Fibroblast of villous mesenchyme (primary cell): Measurements from ENCODE around the gene LARP4B. TPM values are rescaled to one million over a fixed set of nuclear protein-coding genes. Genes with fewer than 3 reads are reported as not detected.

Experiments used
- DNase-seq: peaks from one replicate; pipeline ENCODE4 v3.0.0-alpha.2; 2010; ENCODE audit warnings: low read depth
- H3K4me3 ChIP-seq: 2 replicates; pipeline ENCODE4 v1.5.1; 2011; ENCODE audit warnings: low read depth, mild to moderate bottlenecking, low read length
- total RNA-seq: library from RNA; depleted of rRNA; stranded (reverse); fragments of >200 nt; gene quantifications from 2 replicates; pipeline ENCODE4 v1.2.3, GENCODE V29; 2012
- TF ChIP-seq, protein P1 (sequence below): IDR thresholded peaks from 2 replicates; pipeline ENCODE4 v1.5.1; 2012; ENCODE audit warnings: low read depth, mild to moderate bottlenecking, low read length; ENCODE audit not compliant: insufficient read depth

The LARP4B gene
- total RNA-seq, 1 donor, result 57.4 TPM

DNA sequence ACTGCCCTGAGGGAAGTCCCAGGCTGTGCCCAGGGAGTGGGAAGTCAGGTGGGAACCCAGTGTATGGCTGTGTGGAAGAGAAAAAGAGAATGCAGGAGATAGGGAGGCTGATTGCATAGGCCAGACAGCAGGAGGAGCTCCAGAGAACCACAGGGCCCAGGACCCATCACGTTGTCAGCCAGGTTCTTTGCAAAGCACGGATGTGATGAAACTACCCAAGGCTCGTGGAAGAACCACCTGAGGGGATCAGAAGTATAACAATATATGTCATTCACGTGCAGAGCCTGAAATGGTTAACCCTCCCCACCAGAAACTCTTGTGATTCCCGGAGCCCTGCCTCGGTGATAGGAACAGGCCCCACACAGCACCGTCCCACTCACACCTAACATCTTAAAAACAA lies 83.6 kb downstream of the LARP4B start:
- TF ChIP-seq, protein P1, sequence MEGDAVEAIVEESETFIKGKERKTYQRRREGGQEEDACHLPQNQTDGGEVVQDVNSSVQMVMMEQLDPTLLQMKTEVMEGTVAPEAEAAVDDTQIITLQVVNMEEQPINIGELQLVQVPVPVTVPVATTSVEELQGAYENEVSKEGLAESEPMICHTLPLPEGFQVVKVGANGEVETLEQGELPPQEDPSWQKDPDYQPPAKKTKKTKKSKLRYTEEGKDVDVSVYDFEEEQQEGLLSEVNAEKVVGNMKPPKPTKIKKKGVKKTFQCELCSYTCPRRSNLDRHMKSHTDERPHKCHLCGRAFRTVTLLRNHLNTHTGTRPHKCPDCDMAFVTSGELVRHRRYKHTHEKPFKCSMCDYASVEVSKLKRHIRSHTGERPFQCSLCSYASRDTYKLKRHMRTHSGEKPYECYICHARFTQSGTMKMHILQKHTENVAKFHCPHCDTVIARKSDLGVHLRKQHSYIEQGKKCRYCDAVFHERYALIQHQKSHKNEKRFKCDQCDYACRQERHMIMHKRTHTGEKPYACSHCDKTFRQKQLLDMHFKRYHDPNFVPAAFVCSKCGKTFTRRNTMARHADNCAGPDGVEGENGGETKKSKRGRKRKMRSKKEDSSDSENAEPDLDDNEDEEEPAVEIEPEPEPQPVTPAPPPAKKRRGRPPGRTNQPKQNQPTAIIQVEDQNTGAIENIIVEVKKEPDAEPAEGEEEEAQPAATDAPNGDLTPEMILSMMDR, result no peak
- H3K4me3 ChIP-seq, result no peak overlapping the region

DNA sequence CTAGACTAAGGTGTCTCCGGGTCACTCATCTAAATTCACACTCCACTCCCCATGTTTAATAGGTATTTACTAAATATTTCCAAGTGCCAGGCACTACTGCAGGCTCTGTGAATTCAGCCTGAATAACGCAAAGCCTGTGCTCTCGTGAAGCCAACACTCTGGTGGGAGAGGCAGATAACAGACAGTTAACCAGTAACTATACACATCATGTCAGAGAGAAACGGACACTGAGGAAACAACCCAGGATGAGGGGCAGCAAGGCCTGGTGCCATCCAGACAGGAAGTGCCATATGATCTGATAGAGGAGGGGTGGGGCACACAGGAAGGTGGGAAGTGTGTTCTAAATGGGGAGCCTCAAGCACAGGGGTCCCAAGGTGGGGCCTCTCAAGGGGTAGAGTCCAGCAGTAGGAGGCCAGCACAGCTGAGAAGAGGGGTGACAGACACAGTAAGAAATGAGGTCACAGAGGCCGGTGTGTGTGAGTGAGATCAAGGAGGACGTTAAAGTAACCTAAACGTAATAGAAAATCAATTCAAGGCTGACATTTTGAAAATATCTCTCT lies 85.3 kb downstream of the LARP4B start:
- no peak for DNase-seq
- TF ChIP-seq, protein P1, result no peak
- H3K4me3 ChIP-seq, result no peak overlapping the region

More for the DNA sequence above, 83.6 kb downstream of the LARP4B start:
- no peak for DNase-seq

DNA sequence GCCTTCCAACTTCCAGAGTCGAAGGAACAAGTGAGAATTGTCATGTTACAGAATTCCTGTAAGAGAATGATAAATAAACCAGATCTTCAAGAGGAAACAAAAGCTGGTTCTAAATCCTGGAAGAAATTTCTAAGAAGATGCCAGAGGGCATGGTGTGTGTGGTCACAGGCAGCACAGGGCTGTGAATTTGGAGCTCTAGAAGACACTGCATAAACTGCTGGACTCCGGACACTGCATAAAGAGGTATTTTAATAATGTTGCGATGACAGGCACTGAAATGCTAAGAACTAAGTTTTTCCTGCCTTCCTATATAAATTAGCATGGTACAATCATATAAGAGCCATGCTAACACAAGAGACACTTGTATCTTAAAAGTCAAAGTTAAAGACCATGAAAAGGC lies 86.0 kb downstream of the LARP4B start:
- DNase-seq, result peak; percentile 14
- no peak overlapping the region for H3K4me3 ChIP-seq
- TF ChIP-seq, protein P1, result no peak

DNA sequence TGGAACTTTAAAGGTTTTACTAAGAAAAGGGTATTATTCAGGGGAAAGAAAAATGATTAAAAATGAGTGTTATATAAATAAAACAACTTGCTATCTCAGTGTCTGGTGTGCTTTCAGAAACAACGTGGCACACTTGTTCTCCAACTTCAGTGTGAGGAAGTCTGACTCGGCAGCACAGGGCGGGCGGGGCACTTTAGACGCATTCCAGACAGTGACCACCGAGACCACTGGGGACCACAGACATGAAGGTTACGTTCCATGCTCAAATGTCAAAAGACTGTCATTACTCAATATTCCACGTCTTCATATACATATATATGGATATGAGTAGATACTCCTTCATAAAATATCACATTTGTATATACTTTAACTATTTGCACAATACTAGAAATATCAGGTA lies 87.0 kb downstream of the LARP4B start:
- TF ChIP-seq, protein P1, result no peak
- peak; percentile 23 for DNase-seq
- H3K4me3 ChIP-seq, result no peak overlapping the region

DNA sequence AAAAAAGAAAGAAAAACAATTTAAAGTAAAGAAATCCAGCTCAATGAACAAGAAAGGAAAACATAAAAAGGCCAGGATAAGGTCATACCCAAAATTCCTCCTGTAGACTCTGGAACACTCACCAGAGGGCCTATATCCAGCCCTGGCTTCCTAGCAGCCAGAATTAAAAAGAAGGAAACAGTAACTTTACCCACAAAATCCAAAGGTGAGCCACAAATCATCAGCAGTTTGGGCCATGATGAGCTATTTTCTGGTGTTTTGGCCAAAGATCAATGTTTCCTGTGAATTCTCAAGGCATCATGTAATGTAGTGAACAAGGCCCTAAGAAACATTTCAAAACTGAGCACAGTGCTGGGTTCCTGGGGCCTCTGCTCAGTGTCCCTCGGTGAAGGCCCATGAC lies 87.8 kb downstream of the LARP4B start:
- TF ChIP-seq, protein P1, result no peak
- no peak overlapping the region for H3K4me3 ChIP-seq
- DNase-seq, result no peak

DNA sequence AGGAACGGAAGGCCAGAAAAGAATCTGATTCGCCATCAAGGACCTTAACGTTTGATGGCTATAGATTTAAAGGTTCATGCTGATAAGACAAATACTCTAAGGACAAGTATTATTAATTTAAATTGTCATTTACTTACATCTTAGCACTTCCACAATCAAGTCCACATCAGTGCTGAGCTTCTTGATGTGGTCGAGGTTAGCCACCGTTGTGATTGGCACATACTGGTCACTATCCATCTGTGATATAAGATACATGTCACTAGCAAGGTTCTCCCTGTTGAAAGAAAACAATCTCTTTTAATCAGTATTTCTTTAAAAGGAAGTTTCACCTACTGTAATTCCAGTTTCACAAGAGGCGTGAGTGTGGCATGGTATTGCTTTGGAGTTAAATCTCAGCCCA lies 88.7 kb downstream of the LARP4B start:
- TF ChIP-seq, protein P1, result no peak
- no peak overlapping the region for H3K4me3 ChIP-seq
- no peak for DNase-seq

DNA sequence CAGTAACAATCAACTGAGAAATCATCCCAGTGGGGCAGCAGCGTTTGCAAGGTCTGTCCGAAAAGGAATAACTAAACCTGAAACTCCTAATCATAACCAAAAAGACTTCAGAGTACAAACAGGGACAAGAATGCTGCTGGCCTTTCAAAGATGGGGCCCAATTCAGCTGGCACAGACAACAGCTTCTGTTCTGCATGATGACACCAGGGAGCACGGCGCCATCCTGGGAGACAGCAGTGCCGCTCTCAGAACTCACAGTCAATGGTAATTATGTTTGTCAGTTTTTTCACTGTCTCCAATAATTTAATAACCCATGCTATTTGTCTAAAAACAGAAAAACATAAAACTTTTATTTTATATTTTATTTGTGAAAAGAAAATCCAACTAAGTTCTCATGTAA lies 90.0 kb downstream of the LARP4B start:
- no peak overlapping the region for H3K4me3 ChIP-seq
- TF ChIP-seq, protein P1, result no peak
- no peak for DNase-seq
